ENCODE measurements around the gene RNFT2.

- TF ChIP-seq CTCF (conservative IDR thresholded peaks at IDR 0.05 in 1 of 2, IDR thresholded peaks at IDR 0.05 in 1 of 2; ENCODE audit: extremely low read depth in 1 of 2, insufficient read depth in 1 of 2, low read depth in 1 of 2, low read length in 2 of 2) = no peak
- no peak for TF ChIP-seq EZH2 (IDR thresholded peaks at IDR 0.05; ENCODE audit: borderline replicate concordance, low read length)
Observed at GRCh38 chr12:116797885-116798284, 59.8 kb downstream of the RNFT2 start.
